Hippocampal formation (tissue), 2 donors: ENCODE measurements around the gene MEGF11.
"Not testable (repeated sequence)": the region's sequence is repeated elsewhere in the genome, so short reads cannot be mapped to it uniquely, and the experiment has no call there.

Experiments
- DNase-seq, 2 donors: peaks; one replicate each; lab custom pipeline; 2025; lab: John Stamatoyannopoulos, UW

The MEGF11 gene

GRCh38 chr15:66003129-66003528 is 250.4 kb downstream of the MEGF11 start:
- not testable (repeated sequence) for DNase-seq

- no peak for DNase-seq
Measured at GRCh38 chr15:66001717-66002426, 251.7 kb downstream of the MEGF11 start.

GRCh38 chr15:66001042-66001441 is 252.5 kb downstream of the MEGF11 start:
- no peak for DNase-seq

- DNase-seq = no peak
Measured at GRCh38 chr15:65998486-65998885, 255.1 kb downstream of the MEGF11 start.

GRCh38 chr15:65996901-65997300 is 256.6 kb downstream of the MEGF11 start:
- DNase-seq = no peak

- no peak for DNase-seq
Measured at GRCh38 chr15:65994832-65995231, 258.7 kb downstream of the MEGF11 start.

GRCh38 chr15:65993762-65994161 is 259.8 kb downstream of the MEGF11 start:
- no peak for DNase-seq

GRCh38 chr15:65993236-65993635 is 260.3 kb downstream of the MEGF11 start:
- no peak for DNase-seq

GRCh38 chr15:65991721-65992483 is 261.6 kb downstream of the MEGF11 start:
- no peak for DNase-seq

GRCh38 chr15:65990298-65990981 is 263.1 kb downstream of the MEGF11 start:
- no peak for DNase-seq

GRCh38 chr15:65987100-65987499 is 266.4 kb downstream of the MEGF11 start:
- no peak for DNase-seq

- DNase-seq = no peak
Measured at GRCh38 chr15:65986416-65986815, 267.1 kb downstream of the MEGF11 start.

- no peak for DNase-seq
Measured at GRCh38 chr15:65985387-65985786, 268.2 kb downstream of the MEGF11 start.

GRCh38 chr15:65982627-65983322 is 270.8 kb downstream of the MEGF11 start:
- no peak for DNase-seq

GRCh38 chr15:65981837-65982626 is 271.5 kb downstream of the MEGF11 start:
- DNase-seq = no peak

GRCh38 chr15:65980824-65981456 is 272.6 kb downstream of the MEGF11 start:
- peak; percentile 8 to 12 for DNase-seq

GRCh38 chr15:65979837-65980236 is 273.7 kb downstream of the MEGF11 start:
- DNase-seq = no peak

GRCh38 chr15:65979316-65979715 is 274.2 kb downstream of the MEGF11 start:
- no peak for DNase-seq

GRCh38 chr15:65978110-65978509 is 275.4 kb downstream of the MEGF11 start:
- no peak for DNase-seq

GRCh38 chr15:65976196-65976595 is 277.4 kb downstream of the MEGF11 start:
- DNase-seq = not testable (repeated sequence)

GRCh38 chr15:65971741-65971995 is 281.9 kb downstream of the MEGF11 start:
- DNase-seq = no peak
